Activated T-helper 1 cell treated with Interleukin-2 at 50 U/mL for 16 hours (primary cell): ENCODE data around the gene FGGY.

Experiments used
- DNase-seq: peaks from one replicate; pipeline ENCODE4 v3.0.0-alpha.2; 2020; ENCODE audit warnings: low read depth

Gene FGGY

GRCh38 chr1:59414406-59415133 is 117.7 kb downstream of the FGGY start:
- DNase-seq = no peak

GRCh38 chr1:59415286-59415850 is 118.5 kb downstream of the FGGY start:
- DNase-seq = no peak

- no peak for DNase-seq
Observed at GRCh38 chr1:59415881-59416280, 119.0 kb downstream of the FGGY start.

GRCh38 chr1:59417406-59417805 is 120.5 kb downstream of the FGGY start:
- DNase-seq = no peak

GRCh38 chr1:59418363-59419144 is 121.7 kb downstream of the FGGY start:
- DNase-seq = no peak

- DNase-seq = no peak
Observed at GRCh38 chr1:59419361-59420140, 122.7 kb downstream of the FGGY start.

GRCh38 chr1:59421232-59421920 is 124.5 kb downstream of the FGGY start:
- no peak for DNase-seq

- DNase-seq = no peak
Observed at GRCh38 chr1:59422921-59423575, 126.2 kb downstream of the FGGY start.

GRCh38 chr1:59427155-59427554 is 130.3 kb downstream of the FGGY start:
- no peak for DNase-seq

GRCh38 chr1:59427784-59428183 is 130.9 kb downstream of the FGGY start:
- DNase-seq = no peak

GRCh38 chr1:59428828-59429227 is 131.9 kb downstream of the FGGY start:
- DNase-seq = no peak

GRCh38 chr1:59429656-59430055 is 132.8 kb downstream of the FGGY start:
- DNase-seq = no peak

GRCh38 chr1:59431566-59432294 is 134.8 kb downstream of the FGGY start:
- DNase-seq = no peak

- DNase-seq = no peak
Observed at GRCh38 chr1:59432531-59433439, 135.9 kb downstream of the FGGY start.

- no peak for DNase-seq
Observed at GRCh38 chr1:59433440-59433813, 136.5 kb downstream of the FGGY start.

- DNase-seq = no peak
Observed at GRCh38 chr1:59434336-59434735, 137.4 kb downstream of the FGGY start.

GRCh38 chr1:59436637-59437036 is 139.7 kb downstream of the FGGY start:
- DNase-seq = no peak

GRCh38 chr1:59438058-59438560 is 141.2 kb downstream of the FGGY start:
- DNase-seq = no peak

GRCh38 chr1:59442492-59442891 is 145.6 kb downstream of the FGGY start:
- no peak for DNase-seq
